Measurements from ENCODE around the gene POLR2B.

- no peak for TF ChIP-seq CTCF (IDR thresholded peaks at IDR 0.05; ENCODE audit: insufficient read depth, low read depth, low read length)
- TF ChIP-seq EZH2 (IDR thresholded peaks at IDR 0.05; ENCODE audit: insufficient read depth, low read length): no peak
These were observed 17.6 kb upstream of the POLR2B start for GRCh38 chr4:56961107-56961500.
